ENCODE measurements around the gene DDHD1.
"Not testable (repeated sequence)": the region's sequence is repeated elsewhere in the genome, so short reads cannot be mapped to it uniquely, and the experiment has no call there.

DDHD1 gene

DNA sequence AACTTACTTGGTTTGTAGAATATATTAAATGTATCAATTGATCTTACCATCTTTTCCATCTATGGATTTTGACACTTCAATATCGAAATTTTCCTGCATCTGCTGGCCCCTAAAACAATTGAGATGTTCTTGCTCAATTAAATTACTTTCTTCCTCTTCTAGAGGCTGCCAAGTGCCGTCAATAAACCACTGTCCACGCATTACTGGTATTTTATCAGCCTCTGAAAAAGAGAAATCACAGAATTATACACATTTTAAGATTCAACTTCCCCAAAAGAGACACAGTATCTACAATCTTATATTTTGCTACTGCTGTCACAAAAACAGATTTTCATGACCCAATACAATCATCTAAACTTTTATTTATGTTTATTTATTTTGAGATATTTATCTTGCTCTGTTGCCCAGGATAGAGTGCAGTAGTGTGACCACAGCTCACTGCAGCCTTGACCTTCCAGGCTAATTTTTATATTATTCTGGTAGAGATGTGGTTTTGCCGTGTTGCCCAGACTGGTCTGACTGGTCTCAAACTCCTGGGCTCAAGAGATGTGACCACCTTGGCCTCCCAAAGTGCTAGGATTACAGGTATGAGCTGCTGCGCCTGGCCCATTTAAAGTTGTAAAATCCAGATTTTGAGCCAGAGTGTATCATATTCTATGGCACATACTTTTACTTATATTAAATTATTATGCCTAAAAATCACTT is 49.3 kb downstream of the DDHD1 start:
- no peak for FAIRE-seq

DNA sequence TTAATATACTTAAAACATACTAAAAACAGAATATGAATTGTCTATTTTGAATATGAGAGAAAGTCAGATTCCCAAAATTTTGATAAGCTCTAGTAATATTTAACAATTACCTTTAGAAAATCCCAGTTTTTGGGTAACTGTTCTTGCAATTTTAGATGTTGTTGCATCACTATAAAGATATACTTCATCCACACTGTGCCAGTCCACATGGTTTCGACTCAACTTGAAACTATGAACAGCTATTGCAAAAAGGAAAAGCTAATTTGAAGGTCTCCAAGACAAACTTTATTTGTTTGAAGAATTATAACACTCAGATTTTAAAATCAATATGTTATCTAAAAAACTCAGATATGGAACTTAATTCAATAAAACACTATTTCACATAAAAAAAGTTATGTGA is 59.9 kb downstream of the DDHD1 start:
- no peak for FAIRE-seq

DNA sequence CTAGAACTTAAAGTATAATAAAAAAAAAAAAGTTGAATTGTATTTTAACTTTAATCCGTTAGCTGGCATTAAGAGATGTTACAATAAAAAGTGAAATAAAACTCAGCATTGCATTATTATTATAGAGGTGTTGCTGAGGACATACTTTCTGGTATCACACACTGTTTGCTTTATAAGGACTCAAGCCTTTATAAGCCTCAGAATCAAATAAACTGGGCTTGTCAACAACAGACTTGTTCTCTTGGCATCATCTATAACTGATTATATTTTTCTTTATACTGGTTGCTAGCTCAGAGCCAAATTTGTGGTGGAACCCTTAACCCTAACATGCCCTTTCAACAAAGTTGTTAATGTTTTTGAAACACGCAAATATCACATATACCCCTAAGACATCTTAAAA is 62.3 kb downstream of the DDHD1 start:
- no peak for FAIRE-seq

DNA sequence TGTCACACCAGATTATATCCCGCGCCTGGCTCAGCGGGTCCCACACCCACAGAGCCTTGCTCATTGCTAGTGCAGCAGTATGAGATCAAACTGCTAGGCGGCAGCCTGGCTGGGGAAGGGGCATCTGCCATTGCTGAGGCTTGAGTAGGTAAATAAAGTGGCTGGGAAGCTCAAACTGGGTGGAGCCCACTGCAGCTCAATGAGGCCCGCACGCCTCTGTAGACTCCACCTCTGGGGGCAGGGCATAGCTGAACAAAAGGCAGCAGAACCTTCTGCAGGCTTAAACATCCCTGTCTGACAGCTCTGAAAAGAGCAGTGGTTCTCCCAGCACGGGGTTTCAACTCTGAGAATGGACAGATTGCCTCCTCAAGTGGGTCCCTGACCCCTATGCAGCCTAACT is 68.2 kb downstream of the DDHD1 start:
- FAIRE-seq: not testable (repeated sequence)

DNA sequence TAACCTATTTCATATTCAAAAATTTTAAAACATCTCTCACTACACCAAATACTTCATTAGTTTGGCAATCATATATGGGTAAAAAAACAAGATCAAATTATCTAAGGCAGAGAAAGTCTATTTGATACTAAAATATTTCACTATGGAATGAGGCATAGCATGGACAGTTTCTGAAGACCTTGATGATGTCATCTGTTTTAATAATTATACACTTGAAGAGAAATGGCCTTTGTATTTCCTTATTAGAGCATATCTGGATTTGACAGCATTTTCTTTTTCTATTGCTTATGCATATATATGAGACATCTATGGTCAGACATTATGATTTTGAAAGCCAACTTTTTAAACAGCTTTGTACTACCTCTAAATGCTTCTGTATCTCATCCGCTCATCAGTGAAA is 88.6 kb downstream of the DDHD1 start:
- FAIRE-seq: peak; percentile 47

DNA sequence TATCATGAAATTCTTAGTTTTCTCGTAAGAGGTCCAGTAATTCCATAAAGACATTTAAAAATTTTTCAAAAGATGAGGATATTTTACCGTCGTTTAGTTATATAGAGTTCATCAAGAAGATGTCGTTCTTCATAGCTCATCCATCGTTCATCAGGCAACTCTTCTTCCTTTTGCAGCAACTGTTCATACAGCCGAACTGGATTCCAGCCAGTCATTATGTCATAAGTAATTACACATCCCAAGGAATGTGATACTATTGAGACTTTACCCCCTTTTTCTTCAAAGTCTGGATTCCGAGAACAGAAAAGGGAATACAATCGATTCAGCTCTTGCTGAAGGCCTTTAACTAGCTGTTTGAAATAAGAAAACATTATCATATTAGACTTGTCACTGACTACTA is 90.3 kb downstream of the DDHD1 start:
- no peak for FAIRE-seq

DNA sequence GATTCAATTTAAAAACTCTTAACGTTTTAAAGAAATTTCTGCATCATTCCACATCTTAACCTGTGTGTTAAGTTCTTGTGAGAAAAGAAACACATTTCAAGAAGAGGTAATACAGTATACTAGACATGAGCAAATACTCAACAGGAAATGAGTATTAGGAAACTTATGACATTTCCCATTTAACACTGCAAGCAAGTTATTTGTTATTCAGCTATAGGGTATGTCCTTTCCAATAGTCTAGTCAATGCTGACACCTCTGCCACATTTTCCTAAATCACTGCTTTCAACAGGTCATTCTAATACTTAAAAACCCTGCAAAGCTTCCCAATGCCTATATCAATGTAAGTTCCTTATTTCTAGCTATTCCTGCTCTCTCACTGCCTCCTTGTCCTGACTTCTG is 93.1 kb downstream of the DDHD1 start:
- no peak for FAIRE-seq

DNA sequence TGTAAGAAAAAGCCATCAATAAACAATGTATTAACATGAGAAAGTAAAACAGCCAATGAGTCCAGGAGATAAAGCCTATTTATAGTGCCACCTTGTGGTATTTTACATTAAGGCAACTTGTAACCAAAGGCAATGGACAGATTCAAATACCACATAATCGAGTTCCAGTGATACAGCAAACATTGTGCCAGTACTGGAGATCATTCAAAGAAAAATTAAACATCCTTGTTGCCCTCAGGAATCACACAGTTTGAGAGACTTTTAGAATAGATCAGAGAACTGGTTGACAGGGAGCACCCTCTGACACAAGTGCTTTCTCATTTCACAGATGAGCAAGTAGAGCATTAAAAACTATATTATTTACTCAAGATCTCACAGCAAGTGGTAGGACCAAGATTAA is 98.1 kb downstream of the DDHD1 start:
- peak; percentile 78 for FAIRE-seq

DNA sequence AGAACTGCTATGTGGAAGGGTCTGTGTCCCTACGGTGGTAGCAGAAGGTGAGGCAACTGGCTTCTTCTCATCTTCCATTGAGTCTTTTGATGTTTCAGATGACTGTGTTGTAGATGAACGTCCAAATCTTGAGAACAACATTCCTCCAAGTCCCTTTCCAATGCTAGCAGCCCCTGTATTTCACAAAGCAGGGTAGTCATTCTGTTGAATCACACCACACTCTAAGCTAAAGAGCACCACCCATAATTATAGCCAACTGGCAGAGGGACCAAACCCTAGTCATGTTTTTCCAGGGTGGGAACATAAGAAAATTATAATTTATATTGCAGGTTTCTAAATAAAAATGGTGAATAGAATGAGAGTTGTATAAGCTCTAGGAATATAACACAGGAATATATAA is 98.7 kb downstream of the DDHD1 start:
- no peak for FAIRE-seq

DNA sequence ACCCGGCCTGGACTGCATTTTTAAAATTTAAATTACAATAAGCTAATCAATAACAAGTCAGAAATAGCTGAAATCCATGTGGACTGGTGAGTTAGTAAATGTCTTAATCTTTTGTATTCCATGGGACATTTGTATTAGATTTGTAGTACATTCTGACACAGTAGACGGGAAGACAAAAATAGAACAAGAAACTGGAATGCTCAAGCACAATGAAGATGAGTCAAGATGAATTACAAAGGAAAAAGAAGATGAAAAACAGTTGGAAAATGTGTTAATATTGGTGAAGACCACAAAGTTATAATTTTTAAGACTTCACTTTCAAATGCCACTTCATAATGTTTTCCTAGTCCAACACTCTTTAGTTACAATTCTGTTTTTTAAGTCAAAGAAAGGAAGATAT is 104.5 kb downstream of the DDHD1 start:
- FAIRE-seq: no peak

DNA sequence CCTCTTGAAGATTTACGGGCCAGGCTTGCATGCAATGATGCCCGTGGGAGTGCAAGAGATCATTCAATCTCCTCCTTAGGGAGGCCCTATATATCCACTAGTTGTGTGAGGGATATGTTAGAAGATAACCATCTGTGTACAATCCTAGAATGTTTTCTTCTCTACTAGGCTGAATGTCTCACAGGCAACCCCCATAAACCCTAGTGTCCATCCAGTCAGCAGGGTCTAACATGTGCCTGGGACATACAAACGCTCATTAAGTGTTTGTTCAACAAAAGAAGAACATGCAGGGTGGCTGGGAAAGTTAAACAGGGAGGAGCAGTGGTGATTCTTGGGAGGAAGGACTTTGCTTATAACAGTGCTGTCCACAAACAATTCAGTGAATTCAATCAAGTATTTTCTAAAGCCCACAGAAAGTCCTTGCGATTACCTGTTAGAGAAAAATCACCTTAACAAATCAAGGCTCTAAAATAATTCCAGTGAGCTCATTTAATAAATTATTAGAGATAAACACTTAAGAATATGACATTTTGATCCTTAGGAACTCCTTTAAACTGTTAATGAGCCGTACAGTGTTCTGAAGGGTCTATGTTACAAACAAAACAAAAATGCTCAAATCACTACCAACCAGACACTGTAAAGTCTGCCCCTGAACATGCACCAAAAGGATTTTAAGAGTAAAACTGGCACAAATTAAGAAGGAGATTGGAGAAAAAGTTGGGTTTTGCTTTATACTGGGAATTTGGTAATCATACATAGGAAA is 105.6 kb downstream of the DDHD1 start:
- FAIRE-seq: no peak

DNA sequence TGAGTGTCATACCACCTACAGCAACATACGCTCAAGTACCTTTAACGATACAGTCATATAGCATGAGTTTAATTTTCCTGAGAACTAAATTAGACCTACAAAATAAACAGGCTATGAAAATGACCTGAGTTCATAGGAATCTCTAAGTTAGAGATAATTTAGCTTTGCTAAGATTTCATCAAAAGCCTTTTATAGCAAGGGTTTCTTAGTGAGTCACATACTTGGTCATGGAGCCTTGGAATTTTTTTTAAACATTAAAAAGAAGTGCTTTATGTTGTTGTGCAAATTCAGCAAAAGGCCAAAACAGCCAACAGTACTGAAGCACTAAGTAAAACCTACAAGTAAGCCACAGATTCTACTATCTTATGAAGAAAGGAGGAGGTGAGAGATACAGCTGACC is 108.6 kb downstream of the DDHD1 start:
- no peak for FAIRE-seq

DNA sequence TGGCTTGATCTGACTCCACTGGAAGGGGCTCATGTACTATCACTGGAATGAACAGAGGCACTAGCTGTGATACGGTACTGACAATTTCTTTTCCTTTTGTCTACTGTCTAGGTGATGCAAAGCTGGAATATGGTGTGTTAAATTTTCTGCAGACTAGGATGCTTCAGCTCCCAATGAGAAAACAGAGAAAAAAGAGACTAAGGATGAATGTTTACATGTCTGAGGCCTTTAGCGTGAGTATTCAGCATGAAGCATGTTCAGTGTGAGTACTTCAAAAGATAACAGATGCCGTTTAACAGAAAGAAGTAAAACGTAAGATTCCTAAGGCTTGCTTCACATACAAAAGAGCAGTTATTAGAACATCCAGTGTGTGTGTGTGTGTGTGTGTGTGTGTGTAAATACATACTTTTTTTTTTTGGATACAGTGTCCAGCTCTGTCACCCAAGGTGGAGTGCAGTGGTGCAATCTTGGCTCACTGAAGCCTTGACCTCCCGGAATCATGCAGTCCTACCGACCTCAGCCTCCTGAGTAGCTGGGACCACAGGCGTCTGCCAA is 110.0 kb downstream of the DDHD1 start:
- FAIRE-seq: no peak

DNA sequence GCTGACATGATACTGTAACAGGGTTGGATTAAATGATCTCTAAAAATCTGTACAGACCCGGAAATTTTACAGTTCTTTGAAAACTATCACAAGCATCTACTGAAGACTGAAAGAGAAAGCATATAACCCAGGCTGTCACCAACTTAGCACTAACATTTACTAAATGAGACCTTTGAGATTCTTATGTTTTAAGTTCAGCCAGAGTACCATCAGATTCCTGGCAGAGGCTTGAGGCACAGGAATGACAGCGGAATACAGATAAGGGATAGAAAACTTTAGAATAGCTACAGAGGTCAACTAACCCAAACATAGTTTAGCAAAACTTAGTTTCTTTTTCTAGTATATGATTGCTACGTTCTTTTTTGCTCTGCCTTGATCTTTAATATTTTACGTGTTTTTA is 110.6 kb downstream of the DDHD1 start:
- FAIRE-seq: no peak

DNA sequence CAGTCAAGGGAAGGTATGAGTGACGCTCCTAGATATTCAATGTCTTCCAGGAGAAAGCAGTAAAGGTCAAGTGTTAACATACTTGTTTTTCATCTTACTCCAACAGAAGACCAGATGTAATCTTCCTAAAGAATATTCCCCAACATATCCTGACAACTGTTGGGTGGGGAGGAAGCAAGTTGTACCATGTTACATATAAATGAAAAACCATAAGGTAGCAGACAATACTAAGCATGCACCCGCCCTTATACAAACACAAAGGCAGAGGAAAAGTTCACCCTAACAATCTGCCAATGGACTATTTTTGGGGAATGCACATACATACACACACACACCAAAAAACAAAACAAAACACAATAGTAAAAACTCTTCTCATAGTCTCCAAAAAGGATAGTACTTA is 112.1 kb downstream of the DDHD1 start:
- FAIRE-seq: no peak

DNA sequence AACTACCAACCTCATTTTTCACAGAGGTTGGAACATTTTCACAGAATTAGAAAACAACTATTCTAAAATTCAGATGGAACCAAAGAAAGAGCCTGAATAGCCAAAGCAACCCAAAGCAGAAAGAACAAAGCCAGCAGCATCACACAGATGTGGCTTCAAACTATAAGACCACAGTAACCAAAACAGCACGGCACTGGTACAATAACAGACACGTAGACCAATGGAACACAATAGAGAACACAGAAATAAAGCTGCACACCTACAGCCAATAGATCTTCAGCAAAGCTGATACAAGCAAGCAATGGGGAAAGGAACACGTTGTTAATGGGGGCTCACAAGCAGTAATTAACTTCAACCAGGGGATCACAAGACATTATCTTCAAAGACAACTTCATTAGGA is 114.5 kb downstream of the DDHD1 start:
- FAIRE-seq: no peak

DNA sequence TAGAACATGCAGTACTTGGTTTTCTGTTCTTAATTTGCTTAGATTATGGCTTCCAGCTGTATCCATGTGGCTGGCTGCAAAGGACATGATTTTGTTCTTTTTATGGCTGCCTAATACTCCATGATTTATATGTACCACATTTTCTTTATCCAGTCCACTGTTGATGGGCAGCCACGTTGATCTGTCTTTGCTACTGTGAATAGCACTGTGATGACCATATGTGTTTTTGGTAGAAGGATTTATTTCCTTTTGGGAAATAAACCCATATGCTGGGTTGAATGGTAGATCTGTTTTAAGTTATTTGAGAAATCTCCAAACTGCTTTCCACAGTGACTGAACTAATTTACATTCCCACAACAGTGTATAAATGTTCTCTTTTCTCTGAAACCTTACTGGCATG is 116.1 kb downstream of the DDHD1 start:
- FAIRE-seq: no peak

DNA sequence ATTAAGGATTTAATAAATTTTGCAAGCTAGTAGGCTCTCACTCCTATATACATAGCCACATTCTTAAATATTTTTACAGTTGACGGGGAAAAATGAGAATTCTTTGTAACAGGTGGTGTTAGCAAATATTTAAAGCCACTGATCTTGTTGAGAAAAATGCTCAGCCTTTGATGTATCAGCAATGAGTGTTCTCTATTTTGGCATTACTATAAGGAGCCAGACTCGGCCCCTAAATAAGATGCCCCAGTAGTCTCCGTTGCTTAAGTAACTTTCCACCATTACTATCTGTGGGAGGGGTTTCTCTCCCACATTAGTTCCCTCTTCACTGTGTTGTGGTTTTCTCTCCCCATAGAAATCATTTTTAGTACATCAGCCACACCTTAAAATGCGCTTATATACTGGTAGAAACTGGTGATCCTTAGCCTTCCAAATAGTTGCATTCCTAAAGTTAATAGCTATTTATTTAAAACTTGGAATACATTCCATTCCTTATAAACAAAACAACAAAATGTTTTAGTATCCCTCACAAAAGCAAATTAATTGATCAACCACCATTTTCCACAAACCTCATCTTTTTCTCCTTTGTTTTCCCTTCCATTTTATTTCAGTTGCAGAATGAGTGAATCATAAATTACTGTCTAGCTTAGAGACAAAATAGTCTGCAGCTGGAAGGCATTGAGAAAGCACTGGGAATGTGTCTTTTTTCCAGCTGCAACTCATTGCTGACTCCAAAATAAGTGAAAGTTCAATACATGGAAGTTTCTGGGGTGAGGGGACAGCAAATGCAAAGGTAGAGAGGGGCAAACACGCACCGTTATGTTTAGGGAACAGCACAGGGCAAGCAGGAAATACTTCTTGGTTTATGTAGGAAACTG is 117.5 kb downstream of the DDHD1 start:
- FAIRE-seq: no peak

DNA sequence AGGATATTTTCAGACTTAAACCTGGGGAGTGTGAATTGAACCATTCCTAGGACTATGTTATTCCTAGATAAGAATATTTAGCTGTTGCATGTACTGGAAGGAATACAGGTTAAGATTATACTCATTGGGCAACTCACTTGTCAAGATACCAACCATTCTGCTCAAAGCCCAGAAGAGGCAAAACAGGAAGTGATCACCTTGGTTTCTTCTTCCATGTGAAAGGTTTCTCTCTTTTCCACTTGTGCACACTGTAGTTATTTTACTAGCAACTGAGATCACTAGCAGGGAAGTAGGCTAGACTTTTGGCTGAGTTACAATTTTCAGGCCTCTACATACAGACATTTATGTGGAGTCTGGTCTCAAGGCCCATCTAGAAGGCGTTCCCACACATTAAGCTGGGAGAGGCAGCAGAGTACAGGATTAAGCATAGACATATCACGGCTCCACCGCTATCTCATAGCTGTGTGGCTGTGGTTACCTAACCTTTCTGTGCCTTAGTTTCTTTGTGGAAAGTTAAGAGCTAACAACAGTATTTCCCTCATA is 118.4 kb downstream of the DDHD1 start:
- FAIRE-seq: no peak

DNA sequence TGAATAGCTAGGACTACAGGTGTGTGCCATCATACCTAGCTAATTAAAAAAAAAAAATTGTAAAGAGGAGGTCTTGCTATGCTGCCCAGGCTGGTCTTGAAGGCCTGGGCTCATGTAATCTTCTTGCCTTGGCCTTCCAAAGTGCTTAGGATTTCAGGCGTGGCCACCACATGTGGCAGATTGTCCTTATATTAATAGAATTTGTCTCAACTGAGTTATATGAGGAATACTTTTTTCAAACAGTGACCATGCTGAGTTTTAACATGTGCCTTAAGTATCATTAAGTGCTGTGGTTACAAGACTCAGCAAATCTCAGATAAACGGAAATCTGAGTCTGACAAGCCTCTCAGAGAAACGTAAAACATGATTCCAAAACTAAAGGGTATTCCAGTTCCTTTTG is 119.1 kb downstream of the DDHD1 start:
- no peak for FAIRE-seq

DNA sequence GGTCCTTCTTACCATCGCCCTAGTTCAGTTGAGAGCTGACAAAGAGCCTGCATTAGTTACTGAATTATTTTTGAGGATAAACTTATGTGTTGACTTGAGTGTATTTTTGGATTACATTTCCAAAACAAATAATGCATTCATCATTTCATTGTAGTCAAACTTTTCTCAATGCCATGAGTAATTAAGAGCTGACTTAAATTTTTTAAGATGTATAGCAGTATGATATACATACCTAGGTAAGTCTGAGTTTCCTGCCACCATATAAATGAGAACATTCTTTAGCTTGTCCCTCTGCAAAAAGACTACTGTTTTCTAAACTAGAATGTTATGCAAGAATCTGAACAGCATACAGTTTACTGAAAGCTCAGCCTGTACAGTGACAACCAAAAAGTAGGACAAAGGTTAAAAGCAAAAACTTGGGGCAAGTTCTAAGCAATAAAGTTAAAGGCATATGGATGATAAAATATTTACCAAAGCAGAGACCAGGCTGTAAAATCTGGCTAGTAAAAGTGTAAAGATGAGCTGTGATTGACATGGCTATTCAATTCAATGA is 120.2 kb downstream of the DDHD1 start:
- FAIRE-seq: no peak

DNA sequence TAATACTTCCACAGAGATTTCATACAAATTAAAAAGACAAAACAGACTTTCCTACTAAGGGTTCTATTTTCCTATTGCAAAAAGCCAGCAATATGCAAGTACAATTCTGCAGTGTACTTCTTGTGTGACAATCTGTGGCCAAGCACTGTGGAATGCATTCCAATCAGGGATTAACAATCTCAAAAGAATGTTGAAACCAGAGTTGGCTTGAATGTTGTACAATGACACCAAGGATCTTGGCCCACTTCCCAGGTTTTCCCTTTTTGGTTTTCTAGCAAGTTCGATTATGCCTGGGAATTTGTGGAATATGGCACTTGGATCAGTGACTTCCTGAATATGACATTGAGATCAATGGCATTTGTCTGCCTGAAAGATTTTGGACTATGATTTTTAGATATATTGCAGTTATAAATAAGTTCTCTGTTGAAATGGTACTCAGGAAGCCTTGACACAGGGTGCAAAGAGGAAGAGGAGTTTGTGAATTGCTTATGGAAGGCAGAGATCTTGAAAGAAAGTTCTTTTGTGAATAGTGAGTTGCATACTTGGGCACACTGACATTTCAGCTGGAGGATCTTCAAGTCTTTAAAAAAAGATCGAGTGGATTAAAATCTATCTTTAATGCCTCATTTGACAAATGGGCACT is 120.8 kb downstream of the DDHD1 start:
- FAIRE-seq: no peak
